Esophagus (tissue), 2 donors: Measurements from ENCODE around the gene SLC29A4. TPM values are rescaled to one million over a fixed set of nuclear protein-coding genes. Genes with fewer than 3 reads are reported as not detected.
A peak's percentile ranks its signal among the peaks of the same experiment; 100 is the strongest.

Experiments
- H3K27ac ChIP-seq, 2 donors: one replicate each; pipeline ENCODE4 v1.5.1; 2013; ENCODE audit warnings: low read depth in 2 of 2, mild to moderate bottlenecking in 2 of 2, inconsistent platforms in 1 of 2, low read length in 1 of 2, moderate library complexity in 1 of 2
- H3K27me3 ChIP-seq, 2 donors: one replicate each; pipeline ENCODE4 v1.6.1; 2013; ENCODE audit warnings: low read length in 2 of 2, control low read depth in 1 of 2, mild to moderate bottlenecking in 1 of 2; ENCODE audit not compliant: insufficient read depth in 2 of 2, control insufficient read depth in 1 of 2
- H3K36me3 ChIP-seq, 2 donors: one replicate each; pipeline ENCODE4 v1.6.1; 2013; ENCODE audit warnings: low read length in 1 of 2; ENCODE audit not compliant: control insufficient read depth in 2 of 2, insufficient read depth in 2 of 2
- H3K4me1 ChIP-seq, 2 donors: one replicate each; pipeline ENCODE4 v1.6.1; 2013; ENCODE audit warnings: low read length in 1 of 2; ENCODE audit not compliant: control insufficient read depth in 2 of 2, insufficient read depth in 2 of 2
- H3K4me3 ChIP-seq, 2 donors: one replicate each; pipeline ENCODE4 v1.5.1; 2013; ENCODE audit warnings: low read length in 2 of 2, mild to moderate bottlenecking in 2 of 2, low read depth in 1 of 2, moderate library complexity in 1 of 2
- H3K9me3 ChIP-seq, 2 donors: one replicate each; pipeline ENCODE4 v1.6.1; 2013; ENCODE audit warnings: mild to moderate bottlenecking in 2 of 2, low read depth in 1 of 2, low read length in 1 of 2, moderate library complexity in 1 of 2; ENCODE audit not compliant: control insufficient read depth in 2 of 2, insufficient read depth in 1 of 2
- WGBS, 2 donors: extraction: QIAGEN DNeasy Blood & Tissue Kit; methylation state at CpG; one replicate each; pipeline ENCODE4 v1.1.7; 2013; 5-methylcytosine and 5-hydroxymethylcytosine counted together
- polyA plus RNA-seq, 2 donors: library from polyadenylated mRNA; stranded (reverse); fragments of 200-250 nt; gene quantifications; one replicate each; pipeline ENCODE4 v1.2.3, GENCODE V29; 2013
- donor health status: healthy with polysubstance abuse.
- donor health status: Bipolar disorder and iron deficiency.

SLC29A4 gene
- polyA plus RNA-seq, 2 donors, result 0.49 to 0.72 TPM

DNA sequence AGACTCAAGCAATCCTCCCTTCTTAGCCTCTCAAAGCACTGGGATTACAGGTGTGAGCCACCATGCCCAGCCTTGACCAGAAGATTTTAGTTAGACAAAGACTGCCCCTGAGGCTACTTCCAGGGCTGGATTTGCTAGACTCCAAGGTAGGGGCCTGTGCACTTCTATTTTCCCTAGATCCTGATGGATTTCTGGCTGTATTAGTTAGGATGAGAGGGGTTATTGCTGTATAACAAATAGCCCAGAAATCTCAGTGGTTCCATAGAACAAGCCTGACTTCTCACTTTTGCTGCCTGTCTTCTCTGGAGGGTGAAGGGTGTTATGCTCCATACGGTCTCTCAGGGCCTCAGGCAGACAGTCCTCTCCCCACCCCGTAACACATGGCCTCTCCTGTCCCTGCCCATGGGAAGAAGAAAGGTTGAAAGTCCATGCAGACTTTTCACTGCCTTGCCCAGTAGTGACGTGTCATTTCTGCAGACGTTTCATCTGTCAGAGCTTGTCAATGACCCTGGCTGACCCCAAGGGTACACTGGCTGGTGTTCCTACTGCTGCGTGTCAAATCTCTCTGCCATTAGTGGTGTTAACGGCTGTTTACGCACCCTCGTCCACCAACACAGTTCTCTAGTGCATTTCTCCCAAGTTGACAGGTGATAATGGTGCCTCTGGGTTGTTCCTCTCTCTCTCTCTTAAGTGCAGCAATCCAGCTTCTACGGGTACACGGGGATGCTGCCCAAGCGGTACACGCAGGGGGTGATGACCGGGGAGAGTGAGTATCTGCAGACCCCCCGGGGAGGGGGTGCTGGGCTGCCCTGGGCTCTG, 11.6 kb downstream of the SLC29A4 start:
- peaks cover 0 to 2% of the 10 kb centered on the region in 2 donors for H3K4me1 ChIP-seq
- 87 to 88% methylated on average over 14 of the region's 14 CpGs for WGBS, 2 donors
- H3K4me3 ChIP-seq, result no peak overlapping the region
- H3K36me3 ChIP-seq, result no peaks in the 10 kb centered on the region
- no peak overlapping the region for H3K27ac ChIP-seq
- no peaks in the 10 kb centered on the region for H3K27me3 ChIP-seq
- peaks cover 0 to 8% of the 10 kb centered on the region in 2 donors for H3K9me3 ChIP-seq

DNA sequence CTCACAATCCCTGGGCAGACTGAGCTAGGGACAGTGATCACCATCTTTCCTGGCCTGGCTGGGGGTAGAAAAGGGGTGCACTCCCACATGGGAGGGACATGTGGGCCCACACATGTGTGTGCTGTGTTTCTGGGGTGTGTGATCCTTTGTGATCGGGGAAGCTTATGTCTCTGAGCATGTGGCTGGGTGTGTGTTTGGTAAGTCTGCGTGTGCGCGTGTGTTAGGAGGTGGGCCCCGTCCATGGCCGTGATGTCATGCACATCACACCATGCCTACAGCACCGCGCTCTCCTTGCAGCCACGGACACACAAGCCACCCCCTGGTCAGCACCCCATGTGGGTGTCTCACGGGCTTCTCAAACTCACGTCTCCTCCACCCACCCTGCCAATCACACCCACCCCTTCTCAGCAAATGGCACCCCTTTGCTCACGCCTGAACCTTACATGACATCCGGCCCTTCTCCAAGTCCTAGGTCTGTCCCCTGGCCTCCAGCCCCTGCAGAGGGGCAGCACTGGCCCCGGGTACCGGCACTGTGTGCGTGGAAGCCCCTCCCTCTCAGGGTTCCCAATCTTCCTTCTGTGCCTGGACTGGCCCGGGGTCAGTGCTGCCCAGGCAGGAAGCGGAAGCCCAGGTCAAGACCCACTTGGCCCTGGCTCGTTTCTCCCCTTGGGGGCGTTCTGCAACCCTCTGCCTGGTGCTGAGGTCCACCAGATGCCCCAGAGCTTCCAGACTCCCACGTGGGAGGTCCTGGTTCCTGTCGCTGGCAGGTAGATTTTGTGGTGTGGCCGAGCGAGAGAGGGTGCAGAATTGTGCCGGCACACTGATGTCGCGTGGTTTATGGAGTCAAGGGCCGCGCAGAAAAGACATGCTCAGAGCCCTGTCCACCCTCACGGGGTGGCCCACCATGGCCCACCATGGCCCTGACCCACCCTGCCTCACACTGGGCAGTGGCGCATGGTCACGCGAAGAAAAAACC, 12.6 kb downstream of the SLC29A4 start:
- peaks cover 0 to 2% of the 10 kb centered on the region in 2 donors for H3K4me1 ChIP-seq
- 83 to 84% methylated on average over 32 to 33 of the region's 33 CpGs for WGBS, 2 donors
- no peaks in the 10 kb centered on the region for H3K36me3 ChIP-seq
- peaks cover 0 to 8% of the 10 kb centered on the region in 2 donors for H3K9me3 ChIP-seq
- no peak overlapping the region for H3K27ac ChIP-seq
- H3K27me3 ChIP-seq, result no peaks in the 10 kb centered on the region
- no peak overlapping the region for H3K4me3 ChIP-seq

DNA sequence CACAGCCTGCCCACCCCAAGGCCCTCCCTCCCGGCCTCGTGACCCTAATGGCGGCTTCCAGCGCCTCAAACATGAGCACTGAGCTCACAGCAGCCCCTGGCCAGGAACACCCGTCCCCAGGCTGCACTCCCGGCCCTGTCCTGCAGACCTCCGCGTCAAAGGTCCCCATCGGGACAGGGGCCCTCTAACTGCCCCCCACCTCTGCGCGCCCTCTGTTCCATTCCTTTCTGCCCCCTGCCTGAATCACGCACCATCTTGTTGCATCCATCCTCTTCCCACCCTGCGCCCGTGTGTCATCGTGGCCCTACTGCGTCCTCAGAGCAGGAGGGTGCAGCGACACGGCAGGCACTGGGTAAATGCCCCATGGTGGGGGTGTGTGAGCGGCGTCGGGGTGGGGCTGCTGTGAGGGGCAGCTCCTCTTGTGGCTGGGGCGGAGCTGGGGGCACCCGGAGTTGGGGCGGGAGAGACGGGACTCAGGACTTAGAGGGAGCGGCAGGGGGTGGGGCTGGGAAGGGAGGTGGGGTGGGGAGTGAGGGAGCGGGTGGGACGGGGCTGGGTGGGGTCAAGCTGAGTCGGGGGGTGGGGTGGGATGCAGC, 13.4 kb downstream of the SLC29A4 start:
- WGBS, 2 donors, result 47 to 50% methylated on average over 25 to 29 of the region's 29 CpGs
- H3K36me3 ChIP-seq, result no peaks in the 10 kb centered on the region
- H3K4me1 ChIP-seq, result peaks cover 0 to 2% of the 10 kb centered on the region in 2 donors
- no peak overlapping the region for H3K27ac ChIP-seq
- H3K27me3 ChIP-seq, result no peaks in the 10 kb centered on the region
- H3K9me3 ChIP-seq, result peaks cover 0 to 8% of the 10 kb centered on the region in 2 donors
- no peak overlapping the region for H3K4me3 ChIP-seq

DNA sequence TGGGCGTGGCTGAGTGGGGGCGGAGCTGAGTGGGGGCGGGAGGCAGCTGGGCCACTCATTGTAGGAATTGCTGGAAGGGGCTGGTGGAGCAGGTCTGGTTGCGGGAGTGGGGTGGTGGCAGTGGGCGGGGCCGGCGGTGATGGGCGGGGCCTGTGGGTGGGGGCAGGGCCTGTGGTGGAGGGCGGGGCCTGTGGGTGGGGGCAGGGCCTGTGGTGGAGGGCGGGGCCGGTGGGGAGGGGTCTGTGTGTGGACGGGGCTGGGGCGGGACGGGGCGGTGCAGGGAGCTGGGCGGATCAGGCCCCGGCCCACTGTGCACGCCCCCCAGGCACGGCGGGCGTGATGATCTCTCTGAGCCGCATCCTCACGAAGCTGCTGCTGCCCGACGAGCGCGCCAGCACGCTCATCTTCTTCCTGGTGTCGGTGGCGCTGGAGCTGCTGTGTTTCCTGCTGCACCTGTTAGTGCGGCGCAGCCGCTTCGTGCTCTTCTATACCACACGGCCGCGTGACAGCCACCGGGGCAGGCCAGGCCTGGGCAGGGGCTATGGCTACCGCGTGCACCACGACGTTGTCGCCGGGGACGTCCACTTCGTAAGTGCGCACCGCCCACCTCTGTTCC, 14.0 kb downstream of the SLC29A4 start:
- Histone ChIP-seq H3K27me3 (no peaks in the 10 kb centered on the region), H3K4me3 (peak overlapping the region in 1 of 2 donors; percentile 4), H3K4me1 (peaks cover 0 to 2% of the 10 kb centered on the region in 2 donors), H3K27ac (peak overlapping the region in 1 of 2 donors; percentile 42), H3K36me3 (no peaks in the 10 kb centered on the region), H3K9me3 (peaks cover 0 to 8% of the 10 kb centered on the region in 2 donors)
- WGBS, 2 donors, result 15 to 17% methylated on average over 36 to 47 of the region's 48 CpGs

DNA sequence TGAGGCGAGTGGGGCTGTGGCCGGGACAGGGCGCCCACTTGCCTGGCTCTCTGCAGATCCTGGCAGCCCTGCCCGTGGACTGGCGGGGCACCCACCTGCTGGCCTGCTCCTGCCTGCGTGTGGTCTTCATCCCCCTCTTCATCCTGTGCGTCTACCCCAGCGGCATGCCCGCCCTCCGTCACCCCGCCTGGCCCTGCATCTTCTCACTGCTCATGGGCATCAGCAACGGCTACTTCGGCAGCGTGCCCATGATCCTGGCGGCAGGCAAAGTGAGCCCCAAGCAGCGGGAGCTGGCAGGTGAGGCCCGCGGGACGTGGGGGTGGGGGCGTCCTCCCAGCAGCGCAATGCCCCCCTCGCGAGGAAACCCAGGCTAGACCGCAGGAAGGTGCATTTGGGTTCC, 17.6 kb downstream of the SLC29A4 start:
- 82 to 90% methylated on average over 24 of the region's 24 CpGs for WGBS, 2 donors

DNA sequence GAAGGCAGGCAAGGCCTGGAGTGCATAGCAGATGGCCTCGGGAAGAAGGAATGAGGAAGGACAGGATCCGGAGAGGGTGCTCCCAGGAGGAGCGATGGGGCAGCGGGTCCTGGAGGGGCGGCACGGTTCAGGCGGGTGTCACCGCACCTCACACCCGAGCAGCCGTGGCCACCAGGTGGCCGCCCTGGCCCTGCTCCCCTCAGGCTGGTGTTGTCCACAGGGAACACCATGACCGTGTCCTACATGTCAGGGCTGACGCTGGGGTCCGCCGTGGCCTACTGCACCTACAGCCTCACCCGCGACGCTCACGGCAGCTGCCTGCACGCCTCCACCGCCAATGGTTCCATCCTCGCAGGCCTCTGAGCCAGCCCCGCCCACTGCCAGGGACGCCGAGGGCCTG, 19.8 kb downstream of the SLC29A4 start:
- Histone ChIP-seq H3K9me3 (no peaks in the 10 kb centered on the region), H3K4me1 (no peaks in the 10 kb centered on the region), H3K27ac (no peak overlapping the region), H3K36me3 (peaks cover 3 to 4% of the 10 kb centered on the region in 2 donors), H3K4me3 (no peak overlapping the region), H3K27me3 (no peaks in the 10 kb centered on the region)
- 59 to 61% methylated on average over 23 to 25 of the region's 25 CpGs for WGBS, 2 donors

More for the DNA sequence above, 17.6 kb downstream of the SLC29A4 start:
- Histone ChIP-seq H3K36me3 (no peaks in the 10 kb centered on the region), H3K27ac (no peak overlapping the region), H3K9me3 (no peaks in the 10 kb centered on the region), H3K4me1 (peaks cover 0 to 2% of the 10 kb centered on the region in 2 donors), H3K27me3 (no peaks in the 10 kb centered on the region), H3K4me3 (no peak overlapping the region)

DNA sequence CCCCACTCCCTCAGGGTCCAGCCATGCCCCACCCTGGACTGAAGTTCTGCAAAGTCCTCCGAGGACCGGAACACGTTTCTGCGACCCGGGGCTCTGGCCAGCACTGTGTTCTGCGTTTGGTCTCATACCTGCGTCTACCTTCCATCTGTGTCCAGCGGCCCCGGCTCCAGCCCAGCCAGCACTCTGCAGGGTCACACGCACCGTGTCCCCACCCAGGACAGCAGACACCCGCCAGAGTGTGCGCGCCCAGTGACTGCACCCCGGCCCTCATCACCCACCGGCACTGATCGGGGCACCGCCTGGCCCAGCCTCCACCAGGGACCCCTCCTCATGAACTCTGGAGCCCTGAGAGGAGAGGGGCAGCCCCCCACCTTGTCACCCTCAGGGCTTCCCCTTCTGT, 20.3 kb downstream of the SLC29A4 start:
- WGBS, 2 donors, result 71 to 72% methylated on average over 17 to 18 of the region's 18 CpGs
- Histone ChIP-seq H3K36me3 (peaks cover 6 to 8% of the 10 kb centered on the region in 2 donors), H3K4me3 (no peak overlapping the region), H3K9me3 (no peaks in the 10 kb centered on the region), H3K27ac (no peak overlapping the region), H3K4me1 (no peaks in the 10 kb centered on the region), H3K27me3 (no peaks in the 10 kb centered on the region)

DNA sequence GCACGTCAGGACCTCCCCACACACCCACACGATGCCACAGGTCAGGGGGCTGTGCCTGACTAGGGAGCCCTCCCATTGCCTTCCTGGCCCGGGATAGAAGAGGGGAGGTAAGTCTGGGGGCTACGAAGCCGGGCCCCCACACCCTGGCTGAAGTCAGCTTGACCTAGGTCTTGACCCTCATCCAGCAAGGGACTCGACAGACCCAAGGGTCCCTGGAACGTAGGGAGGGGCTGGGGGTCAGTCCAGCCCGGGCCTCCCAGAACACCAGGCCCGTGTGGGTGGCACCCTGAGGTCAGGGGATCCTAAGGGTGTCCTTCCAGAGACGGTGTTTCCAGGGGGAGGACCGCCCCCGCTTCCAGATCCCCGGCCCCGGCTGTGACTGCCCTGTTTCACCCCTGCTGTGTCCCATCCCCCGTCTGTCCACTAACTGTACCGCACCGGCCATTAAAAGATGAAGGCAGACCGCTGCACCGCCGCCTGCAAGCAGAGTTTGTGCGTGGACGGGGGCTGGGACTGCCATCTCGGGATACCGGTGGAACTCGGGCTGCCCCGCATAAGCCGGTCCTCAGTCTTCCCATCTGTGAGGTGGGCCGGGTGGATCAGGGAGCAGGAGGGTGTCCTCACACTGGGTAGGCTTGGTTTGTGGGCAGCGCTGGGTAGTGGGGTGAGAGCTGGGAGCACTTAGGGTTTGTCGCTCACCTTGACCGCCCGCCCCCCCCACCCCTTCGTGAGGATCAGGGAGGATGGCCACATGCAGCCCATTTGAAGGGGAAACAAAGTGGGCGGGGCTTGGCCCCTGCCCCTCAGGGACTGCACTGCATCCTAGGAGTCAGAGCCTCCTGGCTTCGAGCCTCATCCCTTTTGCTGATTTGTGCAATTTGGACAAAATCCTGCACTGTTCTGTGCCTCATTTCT, 21.1 kb downstream of the SLC29A4 start:
- WGBS, 2 donors, result 69 to 71% methylated on average over 35 of the region's 35 CpGs
- Histone ChIP-seq H3K27ac (no peak overlapping the region), H3K36me3 (peaks cover 6 to 10% of the 10 kb centered on the region in 2 donors), H3K4me3 (no peak overlapping the region), H3K27me3 (no peaks in the 10 kb centered on the region), H3K4me1 (no peaks in the 10 kb centered on the region), H3K9me3 (no peaks in the 10 kb centered on the region)
